Endothelial cell of umbilical vein (primary cell): ENCODE data around the gene GLRX2. TPM values are rescaled to one million over a fixed set of nuclear protein-coding genes. Genes with fewer than 3 reads are reported as not detected.

ENCODE experiments used
- BruUV-seq: library from RNA; stranded (reverse); fragments of 400-500 nt; replicated peaks from 2 replicates; lab custom pipeline; 2021; lab: Mats Ljungman, UMichigan
- CTCF ChIA-PET: fragments of 300-600, 350-600 bp; sonication (Branson Sonifier 250); formaldehyde crosslinking; loops from one replicate; lab custom pipeline; 2021; ENCODE audit warnings: antibody characterized with exemption, inconsistent platforms; lab: Charles Lee
- POLR2A ChIA-PET: fragments of 300-600, 350-600 bp; sonication (Branson Sonifier 250); formaldehyde crosslinking; loops from one replicate; lab custom pipeline; 2021; ENCODE audit warnings: antibody characterized with exemption, inconsistent platforms; lab: Charles Lee
- DNase-seq: peaks from one replicate; pipeline ENCODE4 v3.0.0-alpha.2; 2011; ENCODE audit warnings: low read depth, low spot score
- FAIRE-seq: peaks from 2 replicates; lab custom pipeline; 2011; peaks lifted over from hg19 to GRCh38; lab: Jason Lieb, UNC
- H2AFZ ChIP-seq: 2 replicates; pipeline ENCODE4 v1.6.0; 2012; ENCODE audit warnings: low read depth, low read length, control low read depth, inconsistent platforms
- H3K27ac ChIP-seq: 2 replicates; pipeline ENCODE4 v1.5.1; 2011; ENCODE audit warnings: low read depth, mild to moderate bottlenecking, control low read depth, low read length, moderate library complexity; ENCODE audit not compliant: insufficient read depth
- H3K27me3 ChIP-seq, 2 experiments: 2 replicates each; pipeline versions ENCODE4 v1.6.0 to v1.6.1; 2011; ENCODE audit warnings: low read length in 2 of 2, mixed read lengths in 1 of 2; ENCODE audit not compliant: control insufficient read depth in 2 of 2, insufficient read depth in 2 of 2
- H3K36me3 ChIP-seq, 2 experiments: 2 replicates in 1 of 2; 3 replicates in 1 of 2; pipeline ENCODE4 v1.5.1; 2011; ENCODE audit warnings: low read length in 2 of 2, mild to moderate bottlenecking in 1 of 2, moderate library complexity in 1 of 2; ENCODE audit not compliant: control insufficient read depth in 2 of 2, insufficient read depth in 2 of 2; ENCODE audit errors: extremely low read depth in 1 of 2
- H3K4me1 ChIP-seq: 3 replicates; pipeline ENCODE4 v1.5.1; 2011; ENCODE audit warnings: mild to moderate bottlenecking, low read length; ENCODE audit not compliant: control insufficient read depth, insufficient read depth; ENCODE audit errors: extremely low read depth
- H3K4me2 ChIP-seq: 2 replicates; pipeline ENCODE4 v1.6.1; 2011; ENCODE audit warnings: low read length, control low read depth, mixed read lengths; ENCODE audit not compliant: insufficient read depth
- H3K4me3 ChIP-seq, 3 experiments: fragments of 200-600 bp in 1 of 3; sonication (generic), shearing (Covaris generic) in 1 of 3; replicated peaks in 1 of 3; 2 replicates each; pipeline ENCODE4 v1.5.1; 2011 to 2016; ENCODE audit warnings: control low read depth in 3 of 3, low read length in 3 of 3, mild to moderate bottlenecking in 2 of 3, inconsistent platforms in 1 of 3, low read depth in 1 of 3, moderate library complexity in 1 of 3; ENCODE audit not compliant: insufficient read depth in 1 of 3
- H3K79me2 ChIP-seq: 2 replicates; pipeline ENCODE4 v1.6.0; 2012; ENCODE audit warnings: low read length, inconsistent platforms; ENCODE audit not compliant: control insufficient read depth, insufficient read depth
- H3K9ac ChIP-seq: replicated peaks from 2 replicates; pipeline ENCODE3; 2011; ENCODE audit warnings: low read length, control low read depth; ENCODE audit not compliant: insufficient read depth; ENCODE audit errors: extremely low read depth
- H3K9me1 ChIP-seq: replicated peaks from 3 replicates; pipeline ENCODE4 v1.6.0; 2011; ENCODE audit warnings: mild to moderate bottlenecking, low read length; ENCODE audit not compliant: control insufficient read depth, insufficient read depth; ENCODE audit errors: extremely low read depth
- H3K9me3 ChIP-seq: replicated peaks from 2 replicates; pipeline ENCODE4 v1.5.1; 2012; ENCODE audit warnings: low read length, inconsistent platforms; ENCODE audit not compliant: control insufficient read depth, insufficient read depth
- H4K20me1 ChIP-seq: replicated peaks from 2 replicates; pipeline ENCODE3; 2011; ENCODE audit warnings: mild to moderate bottlenecking, low read length; ENCODE audit not compliant: control insufficient read depth, insufficient read depth; ENCODE audit errors: extremely low read depth
- CTCF ChIP-seq, 2 donors: IDR thresholded peaks; 1 replicate in 1 of 2; 2 replicates in 1 of 2; pipeline ENCODE4 v1.5.1; 2011; ENCODE audit warnings: low read length in 2 of 2, mild to moderate bottlenecking in 2 of 2, moderate library complexity in 2 of 2, control low read depth in 1 of 2, inconsistent platforms in 1 of 2, low read depth in 1 of 2; ENCODE audit not compliant: insufficient read depth in 1 of 2; ENCODE audit errors: extremely low read depth in 1 of 2
- EZH2 ChIP-seq: IDR thresholded peaks from 2 replicates; pipeline ENCODE4 v1.6.1; 2012; ENCODE audit warnings: borderline replicate concordance, low read depth, mild to moderate bottlenecking, moderate library complexity, low read length, inconsistent platforms; ENCODE audit not compliant: severe bottlenecking
- FOS ChIP-seq: IDR thresholded peaks from 2 replicates; pipeline ENCODE4 v1.6.1; 2011; ENCODE audit warnings: mild to moderate bottlenecking, low read length, moderate library complexity, borderline replicate concordance; ENCODE audit not compliant: insufficient read depth
- GATA2 ChIP-seq: IDR thresholded peaks from 2 replicates; pipeline ENCODE4 v1.7.0; 2011; ENCODE audit warnings: low read depth, mild to moderate bottlenecking, moderate library complexity, mixed read lengths, low read length; ENCODE audit not compliant: insufficient read length, insufficient read depth
- JUN ChIP-seq: IDR thresholded peaks from 2 replicates; pipeline ENCODE4 v1.6.1; 2011; ENCODE audit warnings: borderline replicate concordance, low read depth; ENCODE audit not compliant: insufficient read length, insufficient read depth
- MAX ChIP-seq: IDR thresholded peaks from 2 replicates; pipeline ENCODE4 v1.6.1; 2011; ENCODE audit not compliant: insufficient read depth, insufficient read length
- MYC ChIP-seq: IDR thresholded peaks from one replicate; pipeline ENCODE4 v1.6.1; 2011; ENCODE audit warnings: mild to moderate bottlenecking, low read depth, low read length
- POLR2A ChIP-seq: IDR thresholded peaks from 2 replicates; pipeline ENCODE4 v1.6.1; 2012; ENCODE audit warnings: low read depth, mild to moderate bottlenecking, control low read depth, low read length
- POLR2AphosphoS5 ChIP-seq: IDR thresholded peaks from 2 replicates; pipeline ENCODE4 v1.6.1; 2012; ENCODE audit warnings: low read depth, mild to moderate bottlenecking, control low read depth, low read length, moderate library complexity; ENCODE audit not compliant: insufficient read depth
- dilution Hi-C: fragments of 300-500 bp; cut with MboI; formaldehyde crosslinking; loops from one replicate; pipeline ENCODE4 v1.15.0; 2019; ENCODE audit warnings: low sequenced_read_pairs; ENCODE audit not compliant: extremely low pct_ligation_motif_present
- intact Hi-C: fragments of 100-400 bp; cut with micrococcal nuclease; formaldehyde crosslinking; loops from one replicate; pipeline ENCODE4 v1.10.0; 2022
- polyA plus RNA-seq, 4 experiments: library from polyadenylated mRNA; depleted of rRNA in 3 of 4; stranded (reverse) in 3 of 4; unstranded in 1 of 4; fragments of >200 nt; gene quantifications; 2 replicates each; pipeline versions ENCODE4 v1.2.1 to v1.2.3, GENCODE V29; 2011 to 2012; ENCODE audit warnings: missing spikeins in 1 of 4
- total RNA-seq: library from RNA; stranded (reverse); gene quantifications from 2 replicates; pipeline ENCODE4 v1.2.3, GENCODE V29; 2021

The GLRX2 gene
- total and polyA plus RNA-seq, 2 donors (not counting 3 experiments of a cell fraction or from before 2014, with no cell fraction given): 13.1 to 21.5 TPM

GRCh38 chr1:193102662-193103061 lies 2.6 kb downstream of the GLRX2 start:
- POLR2A ChIA-PET: no interaction called here
- no peak overlapping the region for H3K4me3 ChIP-seq
- peaks cover 6 to 10% of the 10 kb centered on the region in 2 experiments for H3K36me3 ChIP-seq
- FAIRE-seq (no peak), DNase-seq (no peak)
- no peak overlapping the region for H3K9ac ChIP-seq
- no peaks in the 10 kb centered on the region for H3K27me3 ChIP-seq
- BruUV-seq: no TSS peak
- peaks cover 22% of the 10 kb centered on the region for H3K79me2 ChIP-seq
- TF ChIP-seq EZH2: no peak
- no peak for TF ChIP-seq POLR2A
- TF ChIP-seq JUN: no peak
- no peak for TF ChIP-seq MAX
- TF ChIP-seq MYC: no peak
- no peak for TF ChIP-seq POLR2AphosphoS5
- H4K20me1 ChIP-seq: no peaks in the 10 kb centered on the region
- H3K4me2 ChIP-seq: no peak overlapping the region
- H3K9me1 ChIP-seq: no peaks in the 10 kb centered on the region
- intact Hi-C loops (no loop called here), dilution Hi-C loops (no loop called here)
- peaks cover 15% of the 10 kb centered on the region for H3K4me1 ChIP-seq
- no peaks in the 10 kb centered on the region for H3K9me3 ChIP-seq
- CTCF ChIA-PET: interaction anchor here (1.5 to 3.5 kb wide), 3 partner anchors 12 to 44 kb away, joined by 5 to 11 read pairs (median 6); partner anchors contain the start of genes CDC73, RO60 and UCHL5
- no peak overlapping the region for H2AFZ ChIP-seq
- no peak overlapping the region for H3K27ac ChIP-seq

GRCh38 chr1:193094112-193094511 lies 11.1 kb downstream of the GLRX2 start:
- TF ChIP-seq JUN: no peak
- no peak for TF ChIP-seq MYC
- no peak for TF ChIP-seq EZH2
- no peak for TF ChIP-seq CTCF (IDR thresholded peaks at IDR 0.05; ENCODE audit: extremely low read depth in 1 of 2, insufficient read depth in 1 of 2, low read depth in 1 of 2, low read length in 2 of 2)
- no peak for TF ChIP-seq POLR2AphosphoS5
- no peak for TF ChIP-seq FOS
- no peak for TF ChIP-seq GATA2
- TF ChIP-seq POLR2A: no peak
- no peak for TF ChIP-seq MAX
- no TSS peak for BruUV-seq
- Histone ChIP-seq H3K36me3 (peaks cover 2 to 6% of the 10 kb centered on the region in 2 experiments), H3K4me2 (no peak overlapping the region), H3K4me1 (no peaks in the 10 kb centered on the region), H2AFZ (no peak overlapping the region), H3K4me3 (no peak overlapping the region), H3K79me2 (no peaks in the 10 kb centered on the region), H4K20me1 (no peaks in the 10 kb centered on the region), H3K9ac (no peak overlapping the region), H3K9me3 (no peaks in the 10 kb centered on the region), H3K27ac (no peak overlapping the region), H3K27me3 (no peaks in the 10 kb centered on the region), H3K9me1 (no peaks in the 10 kb centered on the region)
- dilution Hi-C loops: no loop called here
- ChIA-PET POLR2A (no interaction called here), CTCF (interaction anchor here (0.8 to 1.7 kb wide), 2 partner anchors 11 to 64 kb away, joined by 3 to 6 read pairs; partner anchors contain the start of gene GLRX2)
- intact Hi-C loops: no loop called here
- FAIRE-seq (no peak), DNase-seq (no peak)
